Endothelial cell of umbilical vein (primary cell): ENCODE results near the gene FRMD7. TPM values are rescaled to one million over a fixed set of nuclear protein-coding genes. Genes with fewer than 3 reads are reported as not detected.

ENCODE experiments used
- BruUV-seq: library from RNA; stranded (reverse); fragments of 400-500 nt; replicated peaks from 2 replicates; lab custom pipeline; 2021; lab: Mats Ljungman, UMichigan
- CTCF ChIA-PET: fragments of 300-600, 350-600 bp; sonication (Branson Sonifier 250); formaldehyde crosslinking; loops from one replicate; lab custom pipeline; 2021; ENCODE audit warnings: antibody characterized with exemption, inconsistent platforms; lab: Charles Lee
- POLR2A ChIA-PET: fragments of 300-600, 350-600 bp; sonication (Branson Sonifier 250); formaldehyde crosslinking; loops from one replicate; lab custom pipeline; 2021; ENCODE audit warnings: antibody characterized with exemption, inconsistent platforms; lab: Charles Lee
- DNase-seq: peaks from one replicate; pipeline ENCODE4 v3.0.0-alpha.2; 2011; ENCODE audit warnings: low read depth, low spot score
- FAIRE-seq: peaks from 2 replicates; lab custom pipeline; 2011; peaks lifted over from hg19 to GRCh38; lab: Jason Lieb, UNC
- H2AFZ ChIP-seq: 2 replicates; pipeline ENCODE4 v1.6.0; 2012; ENCODE audit warnings: low read depth, low read length, control low read depth, inconsistent platforms
- H3K27ac ChIP-seq: 2 replicates; pipeline ENCODE4 v1.5.1; 2011; ENCODE audit warnings: low read depth, mild to moderate bottlenecking, control low read depth, low read length, moderate library complexity; ENCODE audit not compliant: insufficient read depth
- H3K27me3 ChIP-seq, 2 experiments: 2 replicates each; pipeline versions ENCODE4 v1.6.0 to v1.6.1; 2011; ENCODE audit warnings: low read length in 2 of 2, mixed read lengths in 1 of 2; ENCODE audit not compliant: control insufficient read depth in 2 of 2, insufficient read depth in 2 of 2
- H3K36me3 ChIP-seq, 2 experiments: 2 replicates in 1 of 2; 3 replicates in 1 of 2; pipeline ENCODE4 v1.5.1; 2011; ENCODE audit warnings: low read length in 2 of 2, mild to moderate bottlenecking in 1 of 2, moderate library complexity in 1 of 2; ENCODE audit not compliant: control insufficient read depth in 2 of 2, insufficient read depth in 2 of 2; ENCODE audit errors: extremely low read depth in 1 of 2
- H3K4me1 ChIP-seq: 3 replicates; pipeline ENCODE4 v1.5.1; 2011; ENCODE audit warnings: mild to moderate bottlenecking, low read length; ENCODE audit not compliant: control insufficient read depth, insufficient read depth; ENCODE audit errors: extremely low read depth
- H3K4me2 ChIP-seq: 2 replicates; pipeline ENCODE4 v1.6.1; 2011; ENCODE audit warnings: low read length, control low read depth, mixed read lengths; ENCODE audit not compliant: insufficient read depth
- H3K4me3 ChIP-seq, 3 experiments: fragments of 200-600 bp in 1 of 3; sonication (generic), shearing (Covaris generic) in 1 of 3; replicated peaks in 1 of 3; 2 replicates each; pipeline ENCODE4 v1.5.1; 2011 to 2016; ENCODE audit warnings: control low read depth in 3 of 3, low read length in 3 of 3, mild to moderate bottlenecking in 2 of 3, inconsistent platforms in 1 of 3, low read depth in 1 of 3, moderate library complexity in 1 of 3; ENCODE audit not compliant: insufficient read depth in 1 of 3
- H3K79me2 ChIP-seq: 2 replicates; pipeline ENCODE4 v1.6.0; 2012; ENCODE audit warnings: low read length, inconsistent platforms; ENCODE audit not compliant: control insufficient read depth, insufficient read depth
- H3K9ac ChIP-seq: replicated peaks from 2 replicates; pipeline ENCODE3; 2011; ENCODE audit warnings: low read length, control low read depth; ENCODE audit not compliant: insufficient read depth; ENCODE audit errors: extremely low read depth
- H3K9me1 ChIP-seq: replicated peaks from 3 replicates; pipeline ENCODE4 v1.6.0; 2011; ENCODE audit warnings: mild to moderate bottlenecking, low read length; ENCODE audit not compliant: control insufficient read depth, insufficient read depth; ENCODE audit errors: extremely low read depth
- H3K9me3 ChIP-seq: replicated peaks from 2 replicates; pipeline ENCODE4 v1.5.1; 2012; ENCODE audit warnings: low read length, inconsistent platforms; ENCODE audit not compliant: control insufficient read depth, insufficient read depth
- H4K20me1 ChIP-seq: replicated peaks from 2 replicates; pipeline ENCODE3; 2011; ENCODE audit warnings: mild to moderate bottlenecking, low read length; ENCODE audit not compliant: control insufficient read depth, insufficient read depth; ENCODE audit errors: extremely low read depth
- EZH2 ChIP-seq: IDR thresholded peaks from 2 replicates; pipeline ENCODE4 v1.6.1; 2012; ENCODE audit warnings: borderline replicate concordance, low read depth, mild to moderate bottlenecking, moderate library complexity, low read length, inconsistent platforms; ENCODE audit not compliant: severe bottlenecking
- FOS ChIP-seq: IDR thresholded peaks from 2 replicates; pipeline ENCODE4 v1.6.1; 2011; ENCODE audit warnings: mild to moderate bottlenecking, low read length, moderate library complexity, borderline replicate concordance; ENCODE audit not compliant: insufficient read depth
- GATA2 ChIP-seq: IDR thresholded peaks from 2 replicates; pipeline ENCODE4 v1.7.0; 2011; ENCODE audit warnings: low read depth, mild to moderate bottlenecking, moderate library complexity, mixed read lengths, low read length; ENCODE audit not compliant: insufficient read length, insufficient read depth
- JUN ChIP-seq: IDR thresholded peaks from 2 replicates; pipeline ENCODE4 v1.6.1; 2011; ENCODE audit warnings: borderline replicate concordance, low read depth; ENCODE audit not compliant: insufficient read length, insufficient read depth
- MYC ChIP-seq: IDR thresholded peaks from one replicate; pipeline ENCODE4 v1.6.1; 2011; ENCODE audit warnings: mild to moderate bottlenecking, low read depth, low read length
- POLR2A ChIP-seq: IDR thresholded peaks from 2 replicates; pipeline ENCODE4 v1.6.1; 2012; ENCODE audit warnings: low read depth, mild to moderate bottlenecking, control low read depth, low read length
- POLR2AphosphoS5 ChIP-seq: IDR thresholded peaks from 2 replicates; pipeline ENCODE4 v1.6.1; 2012; ENCODE audit warnings: low read depth, mild to moderate bottlenecking, control low read depth, low read length, moderate library complexity; ENCODE audit not compliant: insufficient read depth
- dilution Hi-C: fragments of 300-500 bp; cut with MboI; formaldehyde crosslinking; loops from one replicate; pipeline ENCODE4 v1.15.0; 2019; ENCODE audit warnings: low sequenced_read_pairs; ENCODE audit not compliant: extremely low pct_ligation_motif_present
- intact Hi-C: fragments of 100-400 bp; cut with micrococcal nuclease; formaldehyde crosslinking; loops from one replicate; pipeline ENCODE4 v1.10.0; 2022
- polyA plus RNA-seq, 4 experiments: library from polyadenylated mRNA; depleted of rRNA in 3 of 4; stranded (reverse) in 3 of 4; unstranded in 1 of 4; fragments of >200 nt; gene quantifications; 2 replicates each; pipeline versions ENCODE4 v1.2.1 to v1.2.3, GENCODE V29; 2011 to 2012; ENCODE audit warnings: missing spikeins in 1 of 4
- total RNA-seq: library from RNA; stranded (reverse); gene quantifications from 2 replicates; pipeline ENCODE4 v1.2.3, GENCODE V29; 2021
- TF ChIP-seq, protein P1 (sequence below): IDR thresholded peaks from 2 replicates; pipeline ENCODE4 v1.6.1; 2011; ENCODE audit not compliant: insufficient read depth, insufficient read length
- TF ChIP-seq, protein P2 (sequence below), 2 donors: IDR thresholded peaks; 1 replicate in 1 of 2; 2 replicates in 1 of 2; pipeline ENCODE4 v1.5.1; 2011; ENCODE audit warnings: low read length in 2 of 2, mild to moderate bottlenecking in 2 of 2, moderate library complexity in 2 of 2, control low read depth in 1 of 2, inconsistent platforms in 1 of 2, low read depth in 1 of 2; ENCODE audit not compliant: insufficient read depth in 1 of 2; ENCODE audit errors: extremely low read depth in 1 of 2

FRMD7 gene
- total and polyA plus RNA-seq, 2 donors (not counting 3 experiments of a cell fraction or from before 2014, with no cell fraction given), result not detected

DNA sequence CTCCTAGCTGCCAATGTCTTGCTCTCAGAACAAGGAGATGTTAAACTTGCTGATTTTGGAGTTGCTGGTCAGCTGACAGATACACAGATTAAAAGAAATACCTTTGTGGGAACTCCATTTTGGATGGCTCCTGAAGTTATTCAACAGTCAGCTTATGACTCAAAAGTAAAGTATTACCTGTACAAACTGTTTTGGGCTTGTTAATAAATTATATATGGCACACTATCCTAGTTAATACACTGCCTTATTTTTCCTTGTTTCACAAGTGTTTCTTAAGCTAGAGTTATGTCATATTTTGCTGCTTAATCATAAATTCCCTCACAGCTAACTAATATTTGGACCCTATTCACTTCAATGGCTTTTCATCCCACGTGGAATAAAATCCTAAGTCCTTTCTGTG, 59.4 kb downstream of the FRMD7 start:
- no peak for FAIRE-seq
- POLR2A ChIA-PET, result no interaction called here

More for the DNA sequence above, 59.4 kb downstream of the FRMD7 start:
- H3K27ac ChIP-seq, result no peak overlapping the region
- no peaks in the 10 kb centered on the region for H3K27me3 ChIP-seq
- H3K4me3 ChIP-seq, result no peak overlapping the region
- H3K79me2 ChIP-seq, result no peaks in the 10 kb centered on the region
- no TSS peak for BruUV-seq
- H3K9me3 ChIP-seq, result no peaks in the 10 kb centered on the region
- TF ChIP-seq POLR2AphosphoS5 (no peak), POLR2A (no peak), EZH2 (no peak), FOS (no peak), JUN (no peak), GATA2 (no peak), MYC (no peak)
- TF ChIP-seq, protein P1, sequence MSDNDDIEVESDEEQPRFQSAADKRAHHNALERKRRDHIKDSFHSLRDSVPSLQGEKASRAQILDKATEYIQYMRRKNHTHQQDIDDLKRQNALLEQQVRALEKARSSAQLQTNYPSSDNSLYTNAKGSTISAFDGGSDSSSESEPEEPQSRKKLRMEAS, result no peak
- TF ChIP-seq, protein P2, sequence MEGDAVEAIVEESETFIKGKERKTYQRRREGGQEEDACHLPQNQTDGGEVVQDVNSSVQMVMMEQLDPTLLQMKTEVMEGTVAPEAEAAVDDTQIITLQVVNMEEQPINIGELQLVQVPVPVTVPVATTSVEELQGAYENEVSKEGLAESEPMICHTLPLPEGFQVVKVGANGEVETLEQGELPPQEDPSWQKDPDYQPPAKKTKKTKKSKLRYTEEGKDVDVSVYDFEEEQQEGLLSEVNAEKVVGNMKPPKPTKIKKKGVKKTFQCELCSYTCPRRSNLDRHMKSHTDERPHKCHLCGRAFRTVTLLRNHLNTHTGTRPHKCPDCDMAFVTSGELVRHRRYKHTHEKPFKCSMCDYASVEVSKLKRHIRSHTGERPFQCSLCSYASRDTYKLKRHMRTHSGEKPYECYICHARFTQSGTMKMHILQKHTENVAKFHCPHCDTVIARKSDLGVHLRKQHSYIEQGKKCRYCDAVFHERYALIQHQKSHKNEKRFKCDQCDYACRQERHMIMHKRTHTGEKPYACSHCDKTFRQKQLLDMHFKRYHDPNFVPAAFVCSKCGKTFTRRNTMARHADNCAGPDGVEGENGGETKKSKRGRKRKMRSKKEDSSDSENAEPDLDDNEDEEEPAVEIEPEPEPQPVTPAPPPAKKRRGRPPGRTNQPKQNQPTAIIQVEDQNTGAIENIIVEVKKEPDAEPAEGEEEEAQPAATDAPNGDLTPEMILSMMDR (IDR thresholded peaks at IDR 0.05; ENCODE audit: extremely low read depth in 1 of 2, insufficient read depth in 1 of 2, low read depth in 1 of 2, low read length in 2 of 2), result no peak
- H2AFZ ChIP-seq, result no peak overlapping the region
- H3K36me3 ChIP-seq, result no peaks in the 10 kb centered on the region
- H4K20me1 ChIP-seq, result no peaks in the 10 kb centered on the region
- H3K9ac ChIP-seq, result no peak overlapping the region
- H3K4me1 ChIP-seq, result no peaks in the 10 kb centered on the region
- dilution Hi-C loops, result no loop called here
- DNase-seq, result no peak
- no peaks in the 10 kb centered on the region for H3K9me1 ChIP-seq
- intact Hi-C loops, result no loop called here
- H3K4me2 ChIP-seq, result no peak overlapping the region
- CTCF ChIA-PET, result interaction anchor here (0.8 to 1.4 kb wide), 2 partner anchors 214 to 227 kb away, joined by 3 to 4 read pairs; no protein-coding TSS in a partner anchor
